ENCODE results near the gene SBSN. TPM values are rescaled to one million over a fixed set of nuclear protein-coding genes. Genes with fewer than 3 reads are reported as not detected.

The SBSN gene
- total RNA-seq, 1 donor from 2014 or later, result 0.21 TPM

DNA sequence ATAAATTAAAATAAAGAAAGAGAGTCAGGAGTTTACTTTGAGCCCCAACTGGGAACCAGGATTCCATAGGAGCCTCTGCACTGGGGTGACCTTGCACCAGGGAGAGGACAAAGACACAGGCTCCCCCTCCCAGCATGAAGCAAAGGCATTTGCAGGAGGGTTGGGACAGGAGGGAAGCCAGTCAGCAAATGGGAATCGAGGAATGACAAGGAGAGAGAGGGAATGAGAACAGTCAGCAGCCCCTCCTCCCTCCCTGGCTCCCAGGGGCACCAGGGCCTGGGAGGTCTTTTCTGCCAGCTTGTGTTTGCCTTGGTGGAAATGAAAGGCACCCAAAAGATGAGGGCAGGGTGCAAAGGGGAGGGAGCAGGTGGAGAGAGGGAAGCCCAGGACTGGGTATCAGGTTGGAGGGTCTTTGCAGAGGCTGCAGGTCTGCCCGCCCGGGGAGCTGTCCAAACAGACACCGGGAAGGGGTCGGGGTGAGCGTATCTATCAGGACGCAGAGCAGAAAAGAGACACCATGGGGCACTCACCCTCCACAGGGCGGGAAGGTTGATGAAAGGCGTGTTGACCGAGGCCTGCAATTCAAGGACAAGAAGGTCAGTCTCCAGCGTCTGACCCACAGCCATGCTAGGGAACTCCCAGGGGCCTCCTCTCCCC, 3.8 kb downstream of the SBSN start:
- TF ChIP-seq CTCF (conservative IDR thresholded peaks at IDR 0.05), result no peak
- H3K9me3 Mint-ChIP-seq, result no peaks in the 10 kb centered on the region
- H3K4me3 Mint-ChIP-seq, result no peak overlapping the region
- no peaks in the 10 kb centered on the region for H3K36me3 Mint-ChIP-seq (ENCODE audit: low read depth)
- peaks cover 2% of the 10 kb centered on the region for H3K27me3 Mint-ChIP-seq (ENCODE audit: low read depth)
- no peak for DNase-seq (ENCODE audit: low read depth, low spot score)
- H3K4me1 Mint-ChIP-seq, result peaks cover 24% of the 10 kb centered on the region
- no peak overlapping the region for H3K27ac Mint-ChIP-seq (ENCODE audit: unreplicated experiment)

DNA sequence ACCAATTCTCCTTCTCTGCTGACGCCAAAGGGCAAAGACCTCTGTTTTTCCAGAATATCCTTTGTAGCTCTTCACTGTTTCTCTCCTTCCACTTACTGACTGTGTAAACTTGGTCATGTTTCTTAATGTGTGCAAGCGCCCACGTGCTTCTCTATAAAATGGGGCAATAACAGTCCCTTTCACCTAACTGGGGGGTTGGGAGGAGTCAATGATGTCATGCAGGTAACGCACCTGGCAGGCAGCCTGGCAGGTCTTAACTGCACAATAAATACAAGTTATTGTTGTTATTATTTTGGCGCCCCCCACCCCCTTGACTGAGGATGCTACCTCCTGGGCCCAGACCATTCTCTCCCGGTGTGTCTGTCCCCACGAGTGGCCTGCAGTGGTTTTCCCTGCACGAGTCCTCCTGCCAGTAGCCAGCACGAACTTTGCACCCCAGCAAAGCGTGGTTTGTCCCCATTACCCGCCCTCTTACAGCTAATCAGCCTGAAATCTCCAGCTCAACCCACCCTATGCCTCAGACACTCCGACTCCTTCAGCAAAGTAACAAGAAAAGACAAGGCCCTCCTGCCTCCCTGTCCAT, 5.3 kb downstream of the SBSN start:
- H3K27ac Mint-ChIP-seq (ENCODE audit: unreplicated experiment), result no peak overlapping the region
- no peak for DNase-seq (ENCODE audit: low read depth, low spot score)
- H3K9me3 Mint-ChIP-seq, result no peaks in the 10 kb centered on the region
- H3K4me1 Mint-ChIP-seq, result peaks cover 24% of the 10 kb centered on the region
- H3K36me3 Mint-ChIP-seq (ENCODE audit: low read depth), result no peaks in the 10 kb centered on the region
- TF ChIP-seq CTCF (conservative IDR thresholded peaks at IDR 0.05), result no peak
- no peak overlapping the region for H3K4me3 Mint-ChIP-seq
- H3K27me3 Mint-ChIP-seq (ENCODE audit: low read depth), result peaks cover 2% of the 10 kb centered on the region

DNA sequence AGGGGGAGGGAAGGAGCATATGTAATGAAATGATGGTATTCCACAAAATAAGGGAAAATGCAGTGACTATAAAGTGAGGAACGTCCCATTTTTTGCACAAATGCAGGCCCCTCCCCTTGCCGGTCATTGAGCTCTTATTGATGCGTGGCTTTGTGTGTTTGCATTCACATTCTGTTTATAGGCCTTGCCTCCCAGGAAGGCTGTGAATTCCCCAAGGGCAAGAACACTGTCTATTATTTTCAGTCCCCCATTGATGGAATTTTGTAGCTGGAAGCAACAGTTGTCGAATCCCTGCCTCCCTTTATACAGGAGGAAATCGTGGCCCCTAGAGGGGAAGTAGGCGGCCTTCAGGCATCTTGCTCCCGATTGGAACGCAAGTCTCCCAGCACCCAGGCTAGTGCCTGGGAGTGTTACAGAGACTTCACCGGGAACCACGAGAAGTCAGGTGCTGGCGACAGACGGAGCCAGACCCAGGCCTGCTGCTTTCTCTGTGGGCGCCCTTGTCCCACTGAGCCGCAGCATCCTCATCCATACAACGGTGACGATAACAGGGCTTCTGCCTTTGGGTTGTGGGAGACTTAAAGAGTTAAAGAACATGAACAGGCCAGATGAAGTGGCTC, 6.9 kb downstream of the SBSN start:
- H3K36me3 Mint-ChIP-seq (ENCODE audit: low read depth), result no peaks in the 10 kb centered on the region
- H3K4me1 Mint-ChIP-seq, result peaks cover 24% of the 10 kb centered on the region
- no peaks in the 10 kb centered on the region for H3K9me3 Mint-ChIP-seq
- H3K27ac Mint-ChIP-seq (ENCODE audit: unreplicated experiment), result no peak overlapping the region
- TF ChIP-seq CTCF (conservative IDR thresholded peaks at IDR 0.05), result no peak
- no peak overlapping the region for H3K4me3 Mint-ChIP-seq
- peaks cover 2% of the 10 kb centered on the region for H3K27me3 Mint-ChIP-seq (ENCODE audit: low read depth)
- DNase-seq (ENCODE audit: low read depth, low spot score), result no peak

GRCh38 chr19:35519291-35519690, 8.8 kb downstream of the SBSN start:
- H3K27ac Mint-ChIP-seq (ENCODE audit: unreplicated experiment), result no peak overlapping the region
- H3K27me3 Mint-ChIP-seq (ENCODE audit: low read depth), result peaks cover 3% of the 10 kb centered on the region
- no peak overlapping the region for H3K4me3 Mint-ChIP-seq
- TF ChIP-seq CTCF (conservative IDR thresholded peaks at IDR 0.05), result no peak
- DNase-seq (ENCODE audit: low read depth, low spot score), result no peak
- no peaks in the 10 kb centered on the region for H3K9me3 Mint-ChIP-seq
- no peaks in the 10 kb centered on the region for H3K36me3 Mint-ChIP-seq (ENCODE audit: low read depth)
- peaks cover 21% of the 10 kb centered on the region for H3K4me1 Mint-ChIP-seq

GRCh38 chr19:35518313-35518712, 9.8 kb downstream of the SBSN start:
- Mint-ChIP-seq H3K27ac (ENCODE audit: unreplicated experiment) (no peak overlapping the region), H3K4me1 (peaks cover 17% of the 10 kb centered on the region), H3K36me3 (ENCODE audit: low read depth) (no peaks in the 10 kb centered on the region), H3K27me3 (ENCODE audit: low read depth) (peaks cover 11% of the 10 kb centered on the region), H3K9me3 (no peaks in the 10 kb centered on the region), H3K4me3 (no peak overlapping the region)
- no peak for TF ChIP-seq CTCF (conservative IDR thresholded peaks at IDR 0.05)
- DNase-seq (ENCODE audit: low read depth, low spot score), result no peak

Data from neural crest cell (in vitro differentiated cells).